GM13976 (cell line): ENCODE measurements around the gene WBP4.

Source experiments
- DNase-seq: peaks from one replicate; pipeline ENCODE4 v3.0.0; 2012; ENCODE audit warnings: low spot score
- CTCF ChIP-seq: IDR thresholded peaks from 2 replicates; pipeline ENCODE4 v1.5.1; 2012; ENCODE audit warnings: borderline replicate concordance, mild to moderate bottlenecking; ENCODE audit not compliant: insufficient read depth; ENCODE audit errors: extremely low read depth, missing control alignments, control extremely low read depth
- in situ Hi-C: fragments of 300-500 bp; cut with MboI; formaldehyde crosslinking; loops from one replicate; pipeline ENCODE4 v1.12.0; 2022; ENCODE audit warnings: low sequenced_read_pairs, mixed read lengths, inconsistent platforms; ENCODE audit not compliant: unreplicated experiment

Gene WBP4

GRCh38 chr13:41060082-41060723 is 1.1 kb upstream of the WBP4 start:
- TF ChIP-seq CTCF = peak; percentile 46
- in situ Hi-C loops = loop anchor here (25.0 kb wide), 1 partner anchor 273 kb away; the partner anchor contains the start of gene SLC25A15
- DNase-seq = peak; percentile 77

- no peak for TF ChIP-seq CTCF
- in situ Hi-C loops = loop anchor here (25.0 kb wide), 1 partner anchor 273 kb away; the partner anchor contains the start of gene SLC25A15
- peak; percentile 76 for DNase-seq
These were observed 610 bp upstream of the WBP4 start for GRCh38 chr13:41060724-41061074.

- in situ Hi-C loops = loop anchor here (25.0 kb wide), 1 partner anchor 275 kb away; the partner anchor contains the start of gene SLC25A15
- no peak for TF ChIP-seq CTCF
- no peak for DNase-seq
These were observed 867 bp downstream of the WBP4 start for GRCh38 chr13:41061914-41062837.

- in situ Hi-C loops = loop anchor here (25.0 kb wide), 1 partner anchor 277 kb away; the partner anchor contains the start of gene SLC25A15
- DNase-seq = no peak
- TF ChIP-seq CTCF = no peak
These were observed 3.2 kb downstream of the WBP4 start for GRCh38 chr13:41064493-41064892.

GRCh38 chr13:41065078-41065477 is 3.8 kb downstream of the WBP4 start:
- in situ Hi-C loops = loop anchor here (25.0 kb wide), 1 partner anchor 278 kb away; the partner anchor contains the start of gene SLC25A15
- DNase-seq = no peak
- TF ChIP-seq CTCF = no peak

- DNase-seq = no peak
- in situ Hi-C loops = loop anchor here (10.0 to 25.0 kb wide), 2 partner anchors 150 to 287 kb away; partner anchors contain the start of gene SLC25A15
- no peak for TF ChIP-seq CTCF
These were observed 13.2 kb downstream of the WBP4 start for GRCh38 chr13:41074523-41074922.
